Measurements from ENCODE around the gene CROCC2. TPM values are rescaled to one million over a fixed set of nuclear protein-coding genes. Genes with fewer than 3 reads are reported as not detected.

CROCC2 gene
- total RNA-seq, 1 donor from 2014 or later, result not detected

DNA sequence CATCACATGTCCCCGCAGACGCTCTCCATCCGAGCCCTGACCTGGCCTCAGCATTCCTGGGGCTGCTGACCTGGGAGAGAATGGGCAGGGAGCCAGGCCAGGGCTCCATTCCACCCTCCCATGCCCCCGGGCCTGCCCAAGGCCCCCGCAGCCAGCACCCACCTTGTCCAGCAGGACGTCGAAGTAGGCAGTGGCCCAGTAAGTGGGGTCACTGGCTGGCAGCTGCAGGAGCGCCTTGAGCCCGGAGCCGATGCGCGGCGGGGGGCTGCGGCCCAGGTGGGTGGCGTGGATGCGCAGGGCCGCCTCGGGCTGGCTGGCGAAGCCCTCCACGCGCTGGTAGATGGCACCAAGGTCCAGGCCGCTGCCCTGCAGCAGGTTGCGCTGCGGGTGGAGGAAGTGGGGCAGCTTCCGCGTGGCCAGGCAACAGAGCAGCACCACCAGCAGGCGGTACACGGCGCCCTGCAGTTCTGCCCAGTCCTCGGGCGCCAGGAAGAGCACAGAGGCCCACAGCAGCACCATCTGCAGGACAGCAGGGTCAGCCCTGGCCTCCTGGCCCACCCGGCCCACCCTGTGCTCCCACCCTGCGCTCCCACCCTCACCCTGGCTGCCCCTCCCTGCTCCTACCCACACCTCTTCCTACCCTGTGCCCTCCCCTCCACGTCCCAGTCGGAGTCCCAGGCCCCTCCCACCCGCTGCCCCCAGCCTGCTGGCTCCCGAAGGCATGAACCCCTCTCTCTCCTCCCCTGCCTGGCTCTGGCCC, 17.8 kb upstream of the CROCC2 start:
- no peaks in the 10 kb centered on the region for H3K36me3 ChIP-seq
- no peaks in the 10 kb centered on the region for H3K27me3 ChIP-seq (ENCODE audit: low read depth)
- TF ChIP-seq, protein P1, sequence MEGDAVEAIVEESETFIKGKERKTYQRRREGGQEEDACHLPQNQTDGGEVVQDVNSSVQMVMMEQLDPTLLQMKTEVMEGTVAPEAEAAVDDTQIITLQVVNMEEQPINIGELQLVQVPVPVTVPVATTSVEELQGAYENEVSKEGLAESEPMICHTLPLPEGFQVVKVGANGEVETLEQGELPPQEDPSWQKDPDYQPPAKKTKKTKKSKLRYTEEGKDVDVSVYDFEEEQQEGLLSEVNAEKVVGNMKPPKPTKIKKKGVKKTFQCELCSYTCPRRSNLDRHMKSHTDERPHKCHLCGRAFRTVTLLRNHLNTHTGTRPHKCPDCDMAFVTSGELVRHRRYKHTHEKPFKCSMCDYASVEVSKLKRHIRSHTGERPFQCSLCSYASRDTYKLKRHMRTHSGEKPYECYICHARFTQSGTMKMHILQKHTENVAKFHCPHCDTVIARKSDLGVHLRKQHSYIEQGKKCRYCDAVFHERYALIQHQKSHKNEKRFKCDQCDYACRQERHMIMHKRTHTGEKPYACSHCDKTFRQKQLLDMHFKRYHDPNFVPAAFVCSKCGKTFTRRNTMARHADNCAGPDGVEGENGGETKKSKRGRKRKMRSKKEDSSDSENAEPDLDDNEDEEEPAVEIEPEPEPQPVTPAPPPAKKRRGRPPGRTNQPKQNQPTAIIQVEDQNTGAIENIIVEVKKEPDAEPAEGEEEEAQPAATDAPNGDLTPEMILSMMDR (IDR thresholded peaks at IDR 0.05; ENCODE audit: borderline replicate concordance), result no peak
- no peak for DNase-seq
- H3K4me3 ChIP-seq, result no peak overlapping the region
- no peaks in the 10 kb centered on the region for H3K4me1 ChIP-seq
- intact Hi-C loops (cut with micrococcal nuclease), result no loop called here
- H3K9me3 ChIP-seq (replicated peaks), result no peaks in the 10 kb centered on the region
- no peak overlapping the region for H3K27ac ChIP-seq (replicated peaks)

DNA sequence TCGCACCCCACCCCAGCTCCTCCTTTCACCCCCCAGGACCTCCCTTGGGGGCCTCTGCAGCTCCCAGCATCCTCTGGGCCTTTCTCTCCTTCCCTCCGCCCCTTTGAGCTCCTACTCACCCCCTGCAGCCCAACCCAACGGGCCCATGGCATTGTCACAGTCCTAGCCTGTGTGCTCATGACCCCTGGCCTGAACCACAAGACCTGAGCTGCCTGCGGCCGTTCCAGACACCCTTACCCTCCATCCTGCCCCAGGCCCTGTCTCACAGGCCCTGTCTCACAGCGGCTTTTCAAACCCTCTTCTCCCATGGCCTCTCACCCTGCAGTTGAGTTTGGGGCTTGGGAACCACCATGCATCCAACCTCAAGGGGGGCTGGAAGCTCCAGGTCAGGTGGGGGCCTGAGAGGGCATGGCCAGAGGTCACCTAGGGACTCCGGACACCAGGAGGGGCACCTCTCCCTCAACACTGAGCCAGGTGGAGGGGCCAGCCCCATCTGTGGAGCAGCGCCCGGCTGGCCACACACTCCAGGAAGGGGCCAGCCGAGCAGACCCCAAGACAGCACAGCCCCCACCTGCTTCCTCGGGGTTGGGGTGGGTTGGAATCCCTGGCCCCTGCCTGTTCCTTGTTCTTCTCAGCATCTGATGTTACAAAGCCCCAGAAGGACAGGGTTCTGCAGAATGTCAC, 17.1 kb upstream of the CROCC2 start:
- intact Hi-C loops (cut with micrococcal nuclease), result no loop called here
- Histone ChIP-seq H3K4me3 (no peak overlapping the region), H3K9me3 (replicated peaks) (no peaks in the 10 kb centered on the region), H3K27ac (replicated peaks) (no peak overlapping the region), H3K4me1 (no peaks in the 10 kb centered on the region), H3K27me3 (ENCODE audit: low read depth) (no peaks in the 10 kb centered on the region), H3K36me3 (no peaks in the 10 kb centered on the region)
- TF ChIP-seq, protein P1 (IDR thresholded peaks at IDR 0.05; ENCODE audit: borderline replicate concordance), result no peak
- no peak for DNase-seq

DNA sequence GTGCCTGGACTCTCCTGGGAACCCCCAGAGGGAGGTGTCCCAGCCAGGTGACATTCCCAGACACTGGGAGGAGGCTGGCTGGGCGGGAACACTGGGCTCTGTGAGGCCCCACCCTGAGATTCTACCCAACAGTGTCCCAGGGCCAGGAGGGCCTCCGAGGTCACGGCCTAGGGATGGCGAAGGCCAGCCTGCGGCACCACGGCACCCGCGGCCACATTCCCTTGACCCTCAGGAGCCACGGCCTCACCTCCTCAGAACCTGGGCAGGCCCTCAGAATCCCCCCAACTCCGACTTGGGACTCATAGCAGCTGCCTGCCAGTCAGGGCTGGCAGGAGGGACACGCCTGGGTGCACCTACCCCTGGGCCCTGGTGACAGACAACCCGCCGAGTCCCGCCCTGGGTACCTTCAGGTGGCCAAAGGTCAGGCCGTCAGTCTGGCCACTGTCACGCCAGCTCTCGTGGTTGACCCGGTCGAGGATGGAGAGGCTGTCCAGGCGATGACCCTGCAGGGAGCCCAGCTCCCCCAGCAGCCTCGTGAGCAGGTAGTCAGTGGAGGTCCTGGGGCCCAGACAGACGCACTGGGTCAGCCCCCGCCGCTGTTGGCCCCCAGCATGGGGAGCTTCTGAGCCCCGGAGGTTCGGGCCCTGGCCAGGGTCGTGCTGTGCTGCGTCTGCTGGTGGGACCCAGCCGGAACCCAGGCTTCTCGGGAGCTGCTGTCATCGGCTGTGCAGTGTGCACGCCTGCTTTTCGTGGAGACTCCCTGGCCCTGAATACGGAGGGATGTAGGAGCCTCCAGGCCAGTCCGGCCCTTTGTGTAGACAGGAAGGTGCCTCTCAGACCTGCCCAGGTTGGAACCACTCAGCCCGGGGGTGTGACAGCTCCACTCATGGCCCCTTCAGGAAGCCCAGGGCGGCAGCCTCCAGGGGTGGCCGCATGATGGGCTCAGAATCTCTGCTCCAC, 16.3 kb upstream of the CROCC2 start:
- TF ChIP-seq, protein P1 (IDR thresholded peaks at IDR 0.05; ENCODE audit: borderline replicate concordance), result no peak
- no peaks in the 10 kb centered on the region for H3K9me3 ChIP-seq (replicated peaks)
- peaks cover 3% of the 10 kb centered on the region for H3K27me3 ChIP-seq (ENCODE audit: low read depth)
- DNase-seq, result no peak
- intact Hi-C loops (cut with micrococcal nuclease), result no loop called here
- H3K4me1 ChIP-seq, result no peaks in the 10 kb centered on the region
- no peak overlapping the region for H3K4me3 ChIP-seq
- no peaks in the 10 kb centered on the region for H3K36me3 ChIP-seq
- no peak overlapping the region for H3K27ac ChIP-seq (replicated peaks)

DNA sequence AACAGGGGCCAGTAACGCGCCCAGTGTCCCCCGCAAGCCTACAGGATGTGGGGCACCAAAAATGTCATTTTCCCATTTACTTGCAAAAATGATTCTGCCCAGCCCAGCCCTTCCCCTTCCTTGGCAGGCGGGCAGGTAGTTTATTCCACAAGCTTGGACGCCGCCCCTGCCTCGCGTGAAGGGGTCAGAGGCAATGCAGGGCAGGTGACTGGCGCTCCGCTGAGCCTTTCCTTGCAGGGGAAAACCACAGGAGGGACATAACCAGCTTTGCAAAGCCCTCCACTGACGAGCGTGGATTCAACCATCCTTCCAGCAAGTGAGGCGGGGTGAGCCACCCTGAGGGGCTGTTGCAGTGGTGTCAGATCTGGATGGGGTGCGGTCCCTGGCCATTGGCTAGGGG, 15.4 kb upstream of the CROCC2 start:
- TF ChIP-seq, protein P1 (IDR thresholded peaks at IDR 0.05; ENCODE audit: borderline replicate concordance), result no peak
- H3K27me3 ChIP-seq (ENCODE audit: low read depth), result peaks cover 8% of the 10 kb centered on the region
- no peaks in the 10 kb centered on the region for H3K36me3 ChIP-seq
- no peak overlapping the region for H3K27ac ChIP-seq (replicated peaks)
- H3K9me3 ChIP-seq (replicated peaks), result no peaks in the 10 kb centered on the region
- DNase-seq, result no peak
- intact Hi-C loops (cut with micrococcal nuclease), result no loop called here
- no peak overlapping the region for H3K4me3 ChIP-seq
- H3K4me1 ChIP-seq, result no peaks in the 10 kb centered on the region
